H1 (cell line): Measurements from ENCODE around the gene PLEK. TPM values are rescaled to one million over a fixed set of nuclear protein-coding genes. Genes with fewer than 3 reads are reported as not detected.

Source experiments
- BCL11A ChIP-seq, 2 experiments: IDR thresholded peaks; one replicate each; pipeline ENCODE4 v1.6.1; 2011; ENCODE audit warnings: low read depth in 2 of 2, low read length in 2 of 2, mild to moderate bottlenecking in 2 of 2
- BRCA1 ChIP-seq: IDR thresholded peaks from 2 replicates; pipeline ENCODE4 v1.6.1; 2012; ENCODE audit warnings: low read depth, low read length, improper control_type of control experiment
- CEBPB ChIP-seq: IDR thresholded peaks from 2 replicates; pipeline ENCODE4 v1.6.1; 2012; ENCODE audit warnings: low read depth, low read length
- CHD7 ChIP-seq: fragments of 300-600 bp; sonication (generic); IDR thresholded peaks from 2 replicates; pipeline ENCODE4 v1.7.1; 2012; ENCODE audit warnings: low read length, moderate library complexity, mild to moderate bottlenecking, inconsistent platforms; ENCODE audit not compliant: insufficient replicate concordance
- EP300 ChIP-seq, 2 experiments: IDR thresholded peaks; 1 replicate in 1 of 2; 2 replicates in 1 of 2; pipeline ENCODE4 v1.6.1; 2011 to 2012; ENCODE audit warnings: low read depth in 2 of 2, low read length in 2 of 2, mild to moderate bottlenecking in 2 of 2, borderline replicate concordance in 1 of 2, inconsistent platforms in 1 of 2, moderate library complexity in 1 of 2
- KDM4A ChIP-seq: IDR thresholded peaks from one replicate; pipeline ENCODE4 v1.7.1; 2012; ENCODE audit warnings: low read depth, mild to moderate bottlenecking, moderate library complexity, low read length, inconsistent platforms; ENCODE audit not compliant: severe bottlenecking
- MAFK ChIP-seq: IDR thresholded peaks from 2 replicates; pipeline ENCODE4 v1.6.1; 2012; ENCODE audit warnings: low read depth, mild to moderate bottlenecking, improper control_type of control experiment, low read length
- POU5F1 ChIP-seq: IDR thresholded peaks from 2 replicates; pipeline ENCODE4 v1.6.1; 2011; ENCODE audit warnings: low read depth, mild to moderate bottlenecking, low read length, moderate library complexity
- RFX5 ChIP-seq: IDR thresholded peaks from 2 replicates; pipeline ENCODE4 v1.6.1; 2011; ENCODE audit warnings: low read depth, low read length, improper control_type of control experiment, borderline replicate concordance
- SAP30 ChIP-seq: fragments of 300-600 bp; sonication (generic); IDR thresholded peaks from 2 replicates; pipeline ENCODE4 v1.7.1; 2012; ENCODE audit warnings: low read length, moderate library complexity, mild to moderate bottlenecking, inconsistent platforms; ENCODE audit not compliant: insufficient read depth, insufficient replicate concordance
- SIX5 ChIP-seq: IDR thresholded peaks from 2 replicates; pipeline ENCODE4 v1.6.1; 2011; ENCODE audit warnings: mild to moderate bottlenecking, low read depth, low read length
- TBP ChIP-seq: IDR thresholded peaks from 2 replicates; pipeline ENCODE4 v1.6.1; 2011; ENCODE audit warnings: low read depth, low read length, improper control_type of control experiment
- polyA plus RNA-seq, 7 experiments: library from polyadenylated mRNA; depleted of rRNA in 3 of 7; stranded (reverse) in 5 of 7; unstranded in 2 of 7; fragments of >200 nt in 5 of 7; fragments of 200-250 nt in 2 of 7; gene quantifications; 1 replicate in 5 of 7; 2 replicates in 1 of 7; 4 replicates in 1 of 7; pipeline versions ENCODE4 v1.2.1 to v1.2.3, GENCODE V29; 2011 to 2013; ENCODE audit warnings: missing spikeins in 2 of 7, mixed read lengths in 2 of 7
- total RNA-seq: library from RNA; stranded (reverse); fragmentation: NEBNext Ultra II Directional; extraction: Animal tissue kit (Norgen Biotek cat#: 25700); gene quantifications from 2 replicates; pipeline ENCODE4 v1.2.1, GENCODE V29; 2021

PLEK gene
- total and polyA plus RNA-seq, 2 of the 8 experiments (the other 6 are each of a cell fraction or from before 2014, with no cell fraction given): not detected

GRCh38 chr2:68434981-68435380, 69.9 kb downstream of the PLEK start (continued):
- TF ChIP-seq CHD7: no peak
- TF ChIP-seq SIX5: no peak
- no peak for TF ChIP-seq POU5F1
- TF ChIP-seq BCL11A (IDR thresholded peaks at IDR 0.05; ENCODE audit: low read depth in 2 of 2, low read length in 2 of 2): no peak
- TF ChIP-seq CEBPB: no peak
- no peak for TF ChIP-seq MAFK
- no peak for TF ChIP-seq RFX5
- no peak for TF ChIP-seq KDM4A
- no peak for TF ChIP-seq SAP30
- TF ChIP-seq TBP: no peak
- TF ChIP-seq EP300 (IDR thresholded peaks at IDR 0.05; ENCODE audit: borderline replicate concordance in 1 of 2, low read depth in 2 of 2, low read length in 2 of 2): no peak
- TF ChIP-seq BRCA1: no peak
- TF ChIP-seq, all 59 proteins: peak for 0
